ENCODE measurements around the gene HMG20B.

DNA sequence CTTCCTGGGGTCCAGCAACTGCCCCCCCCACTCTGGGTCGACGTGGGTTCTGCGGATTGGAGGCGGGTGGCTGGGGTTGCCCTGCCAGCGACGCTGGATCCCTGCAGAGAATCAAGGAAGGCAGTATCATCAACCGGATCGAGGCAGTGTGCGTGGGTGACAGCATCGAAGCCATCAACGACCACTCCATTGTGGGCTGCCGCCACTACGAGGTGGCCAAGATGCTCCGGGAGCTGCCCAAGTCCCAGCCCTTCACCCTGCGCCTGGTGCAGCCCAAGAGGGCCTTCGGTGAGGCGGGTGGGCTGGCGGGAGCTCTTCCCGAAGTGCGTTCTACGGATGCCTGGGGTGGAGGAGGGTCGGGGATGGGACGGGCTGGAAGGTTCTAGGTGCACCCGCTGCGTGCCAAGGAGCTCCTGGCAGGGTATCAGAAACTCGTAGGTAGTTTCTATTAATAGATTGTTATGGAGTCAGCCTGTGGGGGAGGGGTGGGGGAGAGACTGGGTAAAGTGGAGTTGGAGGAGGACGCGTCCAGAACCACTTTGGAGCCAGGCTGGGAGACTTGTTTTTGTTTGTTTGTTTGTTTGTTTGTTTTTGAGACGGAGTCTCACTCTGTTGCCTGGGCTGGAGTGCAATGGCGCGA is 14.1 kb downstream of the HMG20B start:
- TF ChIP-seq, protein P1, sequence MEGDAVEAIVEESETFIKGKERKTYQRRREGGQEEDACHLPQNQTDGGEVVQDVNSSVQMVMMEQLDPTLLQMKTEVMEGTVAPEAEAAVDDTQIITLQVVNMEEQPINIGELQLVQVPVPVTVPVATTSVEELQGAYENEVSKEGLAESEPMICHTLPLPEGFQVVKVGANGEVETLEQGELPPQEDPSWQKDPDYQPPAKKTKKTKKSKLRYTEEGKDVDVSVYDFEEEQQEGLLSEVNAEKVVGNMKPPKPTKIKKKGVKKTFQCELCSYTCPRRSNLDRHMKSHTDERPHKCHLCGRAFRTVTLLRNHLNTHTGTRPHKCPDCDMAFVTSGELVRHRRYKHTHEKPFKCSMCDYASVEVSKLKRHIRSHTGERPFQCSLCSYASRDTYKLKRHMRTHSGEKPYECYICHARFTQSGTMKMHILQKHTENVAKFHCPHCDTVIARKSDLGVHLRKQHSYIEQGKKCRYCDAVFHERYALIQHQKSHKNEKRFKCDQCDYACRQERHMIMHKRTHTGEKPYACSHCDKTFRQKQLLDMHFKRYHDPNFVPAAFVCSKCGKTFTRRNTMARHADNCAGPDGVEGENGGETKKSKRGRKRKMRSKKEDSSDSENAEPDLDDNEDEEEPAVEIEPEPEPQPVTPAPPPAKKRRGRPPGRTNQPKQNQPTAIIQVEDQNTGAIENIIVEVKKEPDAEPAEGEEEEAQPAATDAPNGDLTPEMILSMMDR (IDR thresholded peaks at IDR 0.05; ENCODE audit: low read depth, low read length) = no peak
- no peak for TF ChIP-seq EZH2phosphoT487 (IDR thresholded peaks at IDR 0.05; ENCODE audit: low read depth)
